HL-60 (cell line): ENCODE results near the gene COMMD10.

Source experiments
- POLR2AphosphoS5 ChIP-seq: IDR thresholded peaks from 2 replicates; pipeline ENCODE4 v1.6.1; 2012; ENCODE audit warnings: low read depth
- SPI1 ChIP-seq: IDR thresholded peaks from 2 replicates; pipeline ENCODE4 v1.6.1; 2012; ENCODE audit warnings: low read depth, mild to moderate bottlenecking, borderline replicate concordance
- TF ChIP-seq, protein P1 (sequence below): IDR thresholded peaks from one replicate; pipeline ENCODE4 v1.5.1; 2011; ENCODE audit warnings: low read length, control low read depth, inconsistent platforms; ENCODE audit not compliant: insufficient read depth
- TF ChIP-seq, protein P2 (sequence below): IDR thresholded peaks from 2 replicates; pipeline ENCODE4 v1.6.1; 2012; ENCODE audit warnings: low read depth; ENCODE audit not compliant: insufficient replicate concordance

DNA sequence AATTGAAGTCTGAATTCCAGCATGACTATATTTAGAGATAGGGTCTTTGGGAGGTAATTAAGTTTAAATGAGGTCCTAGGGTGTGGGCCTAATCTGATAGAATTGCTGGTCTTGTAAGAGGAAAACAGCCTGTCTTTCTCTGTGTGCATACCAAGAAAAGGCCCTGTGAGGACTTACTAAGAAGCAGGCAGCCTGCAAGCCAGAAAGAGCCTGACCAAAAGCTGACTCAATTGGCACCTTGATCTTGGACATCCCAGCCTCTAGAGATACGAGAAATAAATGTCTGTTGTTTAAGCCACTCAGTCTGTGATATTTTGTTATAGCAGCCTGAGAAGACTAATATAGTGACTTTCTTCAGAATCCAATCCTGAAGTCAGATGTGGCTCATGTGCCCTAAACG, 38.0 kb upstream of the COMMD10 start:
- TF ChIP-seq, protein P1, sequence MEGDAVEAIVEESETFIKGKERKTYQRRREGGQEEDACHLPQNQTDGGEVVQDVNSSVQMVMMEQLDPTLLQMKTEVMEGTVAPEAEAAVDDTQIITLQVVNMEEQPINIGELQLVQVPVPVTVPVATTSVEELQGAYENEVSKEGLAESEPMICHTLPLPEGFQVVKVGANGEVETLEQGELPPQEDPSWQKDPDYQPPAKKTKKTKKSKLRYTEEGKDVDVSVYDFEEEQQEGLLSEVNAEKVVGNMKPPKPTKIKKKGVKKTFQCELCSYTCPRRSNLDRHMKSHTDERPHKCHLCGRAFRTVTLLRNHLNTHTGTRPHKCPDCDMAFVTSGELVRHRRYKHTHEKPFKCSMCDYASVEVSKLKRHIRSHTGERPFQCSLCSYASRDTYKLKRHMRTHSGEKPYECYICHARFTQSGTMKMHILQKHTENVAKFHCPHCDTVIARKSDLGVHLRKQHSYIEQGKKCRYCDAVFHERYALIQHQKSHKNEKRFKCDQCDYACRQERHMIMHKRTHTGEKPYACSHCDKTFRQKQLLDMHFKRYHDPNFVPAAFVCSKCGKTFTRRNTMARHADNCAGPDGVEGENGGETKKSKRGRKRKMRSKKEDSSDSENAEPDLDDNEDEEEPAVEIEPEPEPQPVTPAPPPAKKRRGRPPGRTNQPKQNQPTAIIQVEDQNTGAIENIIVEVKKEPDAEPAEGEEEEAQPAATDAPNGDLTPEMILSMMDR = no peak
- no peak for TF ChIP-seq POLR2AphosphoS5
- TF ChIP-seq SPI1 = no peak
- TF ChIP-seq, protein P2, sequence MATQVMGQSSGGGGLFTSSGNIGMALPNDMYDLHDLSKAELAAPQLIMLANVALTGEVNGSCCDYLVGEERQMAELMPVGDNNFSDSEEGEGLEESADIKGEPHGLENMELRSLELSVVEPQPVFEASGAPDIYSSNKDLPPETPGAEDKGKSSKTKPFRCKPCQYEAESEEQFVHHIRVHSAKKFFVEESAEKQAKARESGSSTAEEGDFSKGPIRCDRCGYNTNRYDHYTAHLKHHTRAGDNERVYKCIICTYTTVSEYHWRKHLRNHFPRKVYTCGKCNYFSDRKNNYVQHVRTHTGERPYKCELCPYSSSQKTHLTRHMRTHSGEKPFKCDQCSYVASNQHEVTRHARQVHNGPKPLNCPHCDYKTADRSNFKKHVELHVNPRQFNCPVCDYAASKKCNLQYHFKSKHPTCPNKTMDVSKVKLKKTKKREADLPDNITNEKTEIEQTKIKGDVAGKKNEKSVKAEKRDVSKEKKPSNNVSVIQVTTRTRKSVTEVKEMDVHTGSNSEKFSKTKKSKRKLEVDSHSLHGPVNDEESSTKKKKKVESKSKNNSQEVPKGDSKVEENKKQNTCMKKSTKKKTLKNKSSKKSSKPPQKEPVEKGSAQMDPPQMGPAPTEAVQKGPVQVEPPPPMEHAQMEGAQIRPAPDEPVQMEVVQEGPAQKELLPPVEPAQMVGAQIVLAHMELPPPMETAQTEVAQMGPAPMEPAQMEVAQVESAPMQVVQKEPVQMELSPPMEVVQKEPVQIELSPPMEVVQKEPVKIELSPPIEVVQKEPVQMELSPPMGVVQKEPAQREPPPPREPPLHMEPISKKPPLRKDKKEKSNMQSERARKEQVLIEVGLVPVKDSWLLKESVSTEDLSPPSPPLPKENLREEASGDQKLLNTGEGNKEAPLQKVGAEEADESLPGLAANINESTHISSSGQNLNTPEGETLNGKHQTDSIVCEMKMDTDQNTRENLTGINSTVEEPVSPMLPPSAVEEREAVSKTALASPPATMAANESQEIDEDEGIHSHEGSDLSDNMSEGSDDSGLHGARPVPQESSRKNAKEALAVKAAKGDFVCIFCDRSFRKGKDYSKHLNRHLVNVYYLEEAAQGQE = no peak
